OCI-LY7 (cell line): Measurements from ENCODE around the gene NINJ1. TPM values are rescaled to one million over a fixed set of nuclear protein-coding genes. Genes with fewer than 3 reads are reported as not detected.

Experiments used
- BruUV-seq: library from RNA; stranded (reverse); fragments of 400-500 nt; replicated peaks from 2 replicates; lab custom pipeline; 2021; lab: Mats Ljungman, UMichigan
- CTCF ChIA-PET: fragments of 300-600 bp; sonication (Branson Sonifier 250); formaldehyde crosslinking; loops from one replicate; lab custom pipeline; 2022; ENCODE audit warnings: antibody characterized with exemption; ENCODE audit not compliant: unreplicated experiment; lab: Charles Lee
- POLR2A ChIA-PET: fragments of 300-600 bp; sonication (Branson Sonifier 250); formaldehyde crosslinking; loops from one replicate; lab custom pipeline; 2022; ENCODE audit warnings: antibody characterized with exemption; lab: Charles Lee
- DNase-seq: peaks from one replicate; pipeline ENCODE4 v3.0.0-alpha.2; 2015; ENCODE audit warnings: low spot score
- H2AFZ ChIP-seq: fragments of 200-600 bp; sonication (generic), shearing (Covaris generic); 2 replicates; pipeline ENCODE4 v1.6.1; 2014; ENCODE audit warnings: mild to moderate bottlenecking, antibody characterized with exemption, low read length, moderate library complexity
- H3K27ac ChIP-seq: fragments of 200-600 bp; sonication (generic); 2 replicates; pipeline ENCODE4 v1.5.1; 2014; ENCODE audit warnings: mixed run types, low read depth, mild to moderate bottlenecking, moderate library complexity, low read length, inconsistent platforms; ENCODE audit not compliant: poor library complexity, severe bottlenecking
- H3K36me3 ChIP-seq: fragments of 200-600 bp; sonication (generic); 2 replicates; pipeline ENCODE4 v1.6.1; 2014; ENCODE audit warnings: mild to moderate bottlenecking, antibody characterized with exemption, low read length, moderate library complexity, mixed read lengths; ENCODE audit not compliant: insufficient read depth
- H3K4me1 ChIP-seq: fragments of 200-600 bp; sonication (generic); 2 replicates; pipeline ENCODE4 v1.5.1; 2014; ENCODE audit warnings: mild to moderate bottlenecking, low read length; ENCODE audit not compliant: insufficient read depth, poor library complexity, severe bottlenecking
- H3K4me2 ChIP-seq: fragments of 200-600 bp; sonication (generic); 2 replicates; pipeline ENCODE4 v1.6.1; 2014; ENCODE audit warnings: mild to moderate bottlenecking, low read length
- H3K4me3 ChIP-seq: fragments of 200-600 bp; sonication (generic); 2 replicates; pipeline ENCODE4 v1.5.1; 2014; ENCODE audit warnings: mild to moderate bottlenecking, low read depth, low read length; ENCODE audit not compliant: poor library complexity, severe bottlenecking
- H3K79me2 ChIP-seq: fragments of 200-600 bp; sonication (generic); 2 replicates; pipeline ENCODE4 v1.6.1; 2016; ENCODE audit warnings: low read depth, mild to moderate bottlenecking, low read length, moderate library complexity, mixed read lengths; ENCODE audit not compliant: insufficient read depth
- H3K9me2 ChIP-seq: fragments of 200-600 bp; sonication (generic); 2 replicates; pipeline ENCODE4 v1.6.1; 2016; ENCODE audit warnings: mild to moderate bottlenecking, low read length, mixed read lengths; ENCODE audit not compliant: insufficient read depth
- H3K9me3 ChIP-seq: fragments of 200-600 bp; sonication (generic); 2 replicates; pipeline ENCODE4 v1.6.1; 2014; ENCODE audit warnings: mild to moderate bottlenecking, mixed run types, low read length, mixed read lengths
- H4K20me1 ChIP-seq: fragments of 200-600 bp; sonication (generic); 2 replicates; pipeline ENCODE4 v1.6.1; 2014; ENCODE audit warnings: mild to moderate bottlenecking, antibody characterized with exemption, low read length, moderate library complexity, mixed read lengths; ENCODE audit not compliant: insufficient read depth
- CTCF ChIP-seq: fragments of 200-600 bp; sonication (generic); conservative IDR thresholded peaks from 2 replicates; pipeline ENCODE4 v1.5.1; 2014; ENCODE audit warnings: mild to moderate bottlenecking, antibody characterized with exemption, low read length, moderate library complexity, mixed read lengths
- EZH2phosphoT487 ChIP-seq: fragments of 200-600 bp; sonication (generic); IDR thresholded peaks from 2 replicates; pipeline ENCODE4 v1.6.1; 2018; ENCODE audit warnings: low read depth, borderline replicate concordance, mild to moderate bottlenecking, mixed run types, antibody characterized with exemption, low read length, moderate library complexity, mixed read lengths
- intact Hi-C: fragments of 100-400 bp; cut with micrococcal nuclease; formaldehyde crosslinking; loops from one replicate; pipeline ENCODE4 v1.10.0; 2022; ENCODE audit not compliant: unreplicated experiment
- total RNA-seq, 2 experiments: library from RNA; depleted of rRNA in 1 of 2; stranded (reverse); fragments of >200 nt in 1 of 2; shearing (Covaris generic) in 1 of 2; gene quantifications; 2 replicates each; pipeline ENCODE4 v1.2.3, GENCODE V29; 2014 to 2022

The NINJ1 gene
- total RNA-seq, 2 experiments from 2014 or later = 13.3 to 18.3 TPM

- intact Hi-C loops = no loop called here
- no TSS peak for BruUV-seq
Measured at GRCh38 chr9:93119953-93120845, 13.9 kb downstream of the NINJ1 start.

GRCh38 chr9:93119703-93119952 is 14.4 kb downstream of the NINJ1 start:
- no peak for DNase-seq
- no TSS peak for BruUV-seq
- Histone ChIP-seq H3K79me2 (no peaks in the 10 kb centered on the region), H3K27ac (no peak overlapping the region), H3K4me3 (no peak overlapping the region), H2AFZ (no peak overlapping the region), H3K4me1 (peaks cover 12% of the 10 kb centered on the region), H4K20me1 (no peaks in the 10 kb centered on the region), H3K9me3 (no peaks in the 10 kb centered on the region), H3K9me2 (no peaks in the 10 kb centered on the region), H3K36me3 (no peaks in the 10 kb centered on the region), H3K4me2 (peak overlapping the region; percentile 28; the same call in 1 of the 2 replicates)
- TF ChIP-seq CTCF (no peak), EZH2phosphoT487 (no peak)
- intact Hi-C loops = no loop called here
- ChIA-PET POLR2A (no interaction called here), CTCF (no interaction called here)

More at GRCh38 chr9:93119953-93120845, 13.9 kb downstream of the NINJ1 start:
- H3K36me3 ChIP-seq = no peaks in the 10 kb centered on the region
- no peak overlapping the region for H3K4me3 ChIP-seq
- no peak overlapping the region for H2AFZ ChIP-seq
- peak; percentile 69 for DNase-seq
- peaks cover 12% of the 10 kb centered on the region for H3K4me1 ChIP-seq
- ChIA-PET POLR2A (no interaction called here), CTCF (no interaction called here)
- H3K4me2 ChIP-seq = peak overlapping the region; percentile 28; the same call in 1 of the 2 replicates
- H3K27ac ChIP-seq = peak overlapping the region; percentile 14
- H4K20me1 ChIP-seq = no peaks in the 10 kb centered on the region
- TF ChIP-seq EZH2phosphoT487 = no peak
- TF ChIP-seq CTCF = peak; percentile 48
- no peaks in the 10 kb centered on the region for H3K9me2 ChIP-seq
- no peaks in the 10 kb centered on the region for H3K79me2 ChIP-seq
- no peaks in the 10 kb centered on the region for H3K9me3 ChIP-seq
